ENCODE measurements around the gene MFSD2A. TPM values are rescaled to one million over a fixed set of nuclear protein-coding genes. Genes with fewer than 3 reads are reported as not detected.
"Not testable (repeated sequence)": the region's sequence is repeated elsewhere in the genome, so short reads cannot be mapped to it uniquely, and the experiment has no call there.

Gene MFSD2A
- total RNA-seq, 1 experiment from 2014 or later: 9.5 TPM

DNA sequence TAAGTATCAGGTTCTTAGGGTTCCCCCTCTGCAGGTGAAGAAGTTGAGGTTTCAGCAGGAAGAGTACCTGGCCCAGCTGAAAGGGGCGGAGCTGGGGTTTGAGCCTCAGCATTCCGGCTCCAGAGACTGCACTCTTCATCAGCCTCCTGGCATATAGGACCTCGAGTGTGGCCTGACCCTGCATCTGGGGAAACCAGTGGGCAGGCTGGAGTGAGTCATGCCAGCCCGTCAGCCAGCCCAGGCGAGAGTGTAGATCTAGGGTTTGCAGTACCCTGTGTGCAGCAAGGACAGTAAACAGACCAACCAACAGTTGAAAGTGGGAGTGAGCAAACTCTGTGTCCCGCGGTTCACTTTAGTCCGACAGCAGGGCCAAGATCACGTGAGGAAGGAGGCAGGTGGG is 14.1 kb downstream of the MFSD2A start:
- DNase-seq (ENCODE audit: low spot score): no peak

GRCh38 chr1:39969531-39970270 is 14.8 kb downstream of the MFSD2A start:
- DNase-seq (ENCODE audit: low spot score): no peak

- no peak for DNase-seq (ENCODE audit: low spot score)
These were observed 15.3 kb downstream of the MFSD2A start for GRCh38 chr1:39970274-39970673.

GRCh38 chr1:39971138-39971537 is 16.2 kb downstream of the MFSD2A start:
- DNase-seq (ENCODE audit: low spot score): no peak

DNA sequence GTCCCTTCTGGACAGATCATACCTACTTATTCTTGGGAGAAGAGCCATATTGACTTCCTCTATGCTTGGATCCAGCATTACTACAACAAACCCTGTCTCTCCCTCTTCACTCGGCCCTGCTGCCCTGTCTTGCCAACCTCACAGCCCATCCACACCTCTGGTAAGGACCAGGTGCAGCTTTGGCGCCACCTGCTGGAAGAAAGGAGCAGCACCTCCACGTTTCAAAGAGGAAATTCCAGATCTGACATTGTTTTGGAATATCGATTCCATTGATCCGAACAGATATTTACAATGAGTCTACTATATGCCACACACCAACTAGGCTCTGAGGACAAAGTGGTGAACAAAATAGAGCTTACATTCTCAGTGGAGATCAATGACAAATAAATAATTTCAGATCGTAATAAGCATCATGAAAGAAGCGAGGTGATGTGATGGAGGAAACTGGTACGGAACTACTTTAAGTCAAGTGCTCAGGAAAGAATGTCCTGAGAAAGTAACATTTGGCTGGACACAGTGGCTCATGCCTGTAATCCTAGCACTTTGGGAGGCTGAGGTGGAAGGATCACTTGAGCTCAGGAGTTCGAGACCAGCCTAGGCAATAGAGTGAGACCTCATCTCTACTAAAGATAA is 18.7 kb downstream of the MFSD2A start:
- peak; percentile 57 for DNase-seq (ENCODE audit: low spot score)

DNA sequence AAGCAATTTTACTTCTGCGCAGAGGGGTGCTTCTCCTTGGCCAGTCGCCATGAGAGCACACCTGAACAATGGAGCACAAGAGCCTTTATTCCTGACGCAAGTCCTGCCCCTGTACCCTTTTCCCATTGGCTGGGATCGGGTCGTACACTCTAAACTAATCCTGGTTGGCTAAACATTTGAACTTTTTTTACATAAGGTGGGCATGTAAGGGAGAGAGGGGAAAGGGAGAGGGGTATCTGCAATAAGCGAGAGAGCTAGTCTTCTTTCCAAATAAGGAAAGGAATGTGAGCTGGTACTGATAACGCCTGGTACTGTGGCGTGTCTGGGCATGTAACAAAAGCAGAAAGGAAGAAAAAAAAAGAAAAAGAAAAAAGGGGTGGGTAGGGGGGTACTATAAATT is 21.8 kb downstream of the MFSD2A start:
- no peak for DNase-seq (ENCODE audit: low spot score)

DNA sequence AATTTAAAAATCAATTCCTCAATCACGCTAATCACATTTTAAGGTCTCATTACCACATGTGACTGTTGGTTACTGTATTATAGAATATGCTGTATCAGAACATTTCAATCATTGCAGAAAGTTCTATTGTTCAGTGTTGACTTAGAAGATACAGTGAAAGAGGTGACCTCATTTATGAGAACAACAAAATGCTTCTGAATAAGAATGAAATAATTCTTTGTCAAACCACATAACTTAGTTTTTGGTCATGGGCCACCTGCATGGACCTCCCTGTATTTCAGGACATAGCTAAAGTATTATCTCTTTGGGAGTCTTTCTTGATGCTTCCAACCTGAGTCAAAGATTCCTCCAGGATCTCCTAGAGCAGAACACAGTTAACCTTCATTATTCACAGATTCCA is 22.3 kb downstream of the MFSD2A start:
- no peak for DNase-seq (ENCODE audit: low spot score)

GRCh38 chr1:39979654-39980053 is 24.7 kb downstream of the MFSD2A start:
- DNase-seq (ENCODE audit: low spot score): no peak

DNA sequence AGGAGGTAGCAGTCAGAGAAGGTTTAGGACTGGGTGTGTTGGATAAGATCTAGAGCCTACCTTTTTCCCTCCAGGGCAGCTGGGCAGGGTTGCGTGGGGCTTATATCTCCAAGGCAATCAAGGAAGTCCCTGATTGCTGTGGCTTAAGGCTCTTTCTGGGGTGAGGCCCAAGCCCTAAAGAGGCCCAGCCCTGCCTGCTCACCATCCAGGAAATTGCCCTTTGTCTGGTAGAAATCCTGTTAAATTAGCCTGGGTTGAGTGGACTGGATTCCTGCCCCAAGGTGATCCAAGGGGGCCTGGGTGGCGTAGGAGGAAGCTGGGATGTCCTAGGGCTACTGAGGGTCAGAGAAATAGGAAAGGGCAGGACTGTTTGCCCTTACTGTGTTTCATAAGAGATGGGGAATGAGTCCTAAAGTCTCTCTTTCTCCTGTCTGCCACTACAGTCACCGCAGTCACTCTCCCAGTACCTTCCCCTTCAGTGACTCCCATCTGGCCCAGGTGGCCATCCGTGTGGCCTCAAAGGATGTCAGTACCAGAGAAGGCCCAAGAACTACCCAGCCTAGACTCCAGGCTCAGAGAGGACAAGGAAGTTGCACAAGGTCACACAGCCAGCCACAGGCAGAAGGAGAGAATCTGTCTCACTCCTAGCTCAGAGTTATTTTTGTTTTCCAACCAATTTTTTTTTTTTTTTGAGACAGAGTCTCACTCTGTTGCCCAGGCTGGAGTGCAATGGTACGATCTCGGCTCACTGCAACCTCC is 25.8 kb downstream of the MFSD2A start:
- DNase-seq (ENCODE audit: low spot score): no peak

- DNase-seq (ENCODE audit: low spot score): no peak
These were observed 26.4 kb downstream of the MFSD2A start for GRCh38 chr1:39981385-39981784.

GRCh38 chr1:39981945-39982344 is 27.0 kb downstream of the MFSD2A start:
- peak; percentile 76 for DNase-seq (ENCODE audit: low spot score)

DNA sequence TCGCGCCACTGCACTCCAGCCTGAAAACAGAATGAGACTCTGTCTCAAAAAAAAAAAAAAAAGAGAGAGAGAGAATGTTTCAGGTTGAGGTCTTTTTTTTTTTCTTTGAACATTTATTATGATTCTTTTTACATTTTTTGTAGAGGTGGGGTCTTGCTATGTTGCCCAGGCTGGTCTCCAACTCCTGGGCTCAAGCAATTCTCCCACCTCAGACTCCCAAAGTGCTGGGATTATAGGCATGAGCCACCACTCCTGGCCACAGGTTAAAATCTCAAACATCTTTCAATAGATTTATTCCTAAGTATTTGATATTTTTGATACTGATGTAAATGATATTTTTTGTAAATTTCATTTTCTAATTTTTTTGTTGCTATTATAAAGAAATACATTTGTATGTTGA is 29.5 kb downstream of the MFSD2A start:
- DNase-seq (ENCODE audit: low spot score): not testable (repeated sequence)

DNA sequence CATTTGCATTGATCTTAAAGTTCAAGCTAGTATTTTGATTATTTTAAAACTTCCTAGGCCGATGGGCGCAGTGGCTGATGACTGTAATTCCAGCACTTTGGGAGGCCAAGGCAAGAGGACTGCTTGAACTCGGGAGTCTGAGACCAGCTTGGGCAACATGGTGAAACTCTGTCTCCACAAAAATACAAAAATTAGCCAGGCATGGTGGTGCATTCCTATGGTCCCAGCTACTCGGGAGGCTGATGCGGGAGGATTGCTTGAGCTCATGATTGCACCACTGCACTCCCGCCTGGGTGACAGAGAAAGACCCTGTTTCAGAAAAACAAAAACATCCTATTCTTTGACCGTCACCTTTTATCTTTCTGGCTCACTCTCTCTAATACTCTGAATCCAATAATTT is 30.0 kb downstream of the MFSD2A start:
- no peak for DNase-seq (ENCODE audit: low spot score)

- DNase-seq (ENCODE audit: low spot score): no peak
These were observed 32.9 kb downstream of the MFSD2A start for GRCh38 chr1:39987869-39988268.

DNA sequence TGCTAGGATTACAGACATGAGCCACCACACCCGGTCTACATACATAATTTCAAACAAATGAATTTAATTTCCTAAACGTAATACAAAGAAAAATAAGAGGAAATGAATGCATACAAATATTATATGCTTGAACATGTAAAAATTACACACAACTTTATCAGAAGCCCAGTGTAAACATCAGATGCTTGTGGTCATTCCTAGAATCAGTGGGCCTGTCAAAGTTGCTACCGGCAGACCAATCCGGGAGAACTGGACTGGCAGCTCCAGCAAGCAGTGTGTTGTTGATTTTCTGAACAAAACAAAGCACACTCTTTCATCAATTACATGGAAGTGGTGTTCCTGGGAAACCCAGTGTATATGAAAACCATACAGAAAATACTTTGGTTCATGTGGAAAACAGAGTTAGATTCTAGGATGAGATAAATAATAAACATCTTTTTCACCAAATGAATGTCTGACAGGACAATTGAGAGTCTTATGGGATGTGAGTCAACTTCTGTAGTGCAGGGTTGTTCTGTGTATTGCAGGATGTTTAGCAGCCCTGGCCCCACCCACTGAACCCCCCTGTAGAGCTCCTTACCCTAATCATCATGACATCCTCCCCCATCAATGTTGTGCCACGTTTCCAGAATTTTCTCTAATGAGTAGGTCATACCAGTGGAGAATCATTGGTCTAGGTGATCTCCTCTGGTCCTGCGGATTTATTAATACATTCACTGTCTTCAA is 33.8 kb downstream of the MFSD2A start:
- DNase-seq (ENCODE audit: low spot score): no peak

DNA sequence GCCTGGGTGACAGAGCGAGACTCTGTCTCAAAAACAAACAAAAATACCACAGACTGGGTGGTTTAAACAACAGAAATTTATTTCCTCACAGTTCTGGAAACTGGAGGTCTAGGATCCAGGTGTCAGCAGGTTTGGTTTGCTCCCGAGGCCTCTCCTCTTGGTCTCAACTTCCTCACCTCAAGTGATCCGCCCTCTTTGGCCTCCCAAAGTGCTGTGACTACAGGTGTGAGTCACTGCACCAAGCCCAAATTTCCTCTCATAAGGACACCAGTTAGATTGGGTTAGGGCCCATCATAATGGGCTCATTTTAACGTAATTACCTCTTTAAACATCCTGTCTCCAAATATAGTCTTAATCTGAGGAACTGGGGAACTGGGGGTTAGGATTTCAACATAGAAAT is 35.5 kb downstream of the MFSD2A start:
- DNase-seq (ENCODE audit: low spot score): no peak

DNA sequence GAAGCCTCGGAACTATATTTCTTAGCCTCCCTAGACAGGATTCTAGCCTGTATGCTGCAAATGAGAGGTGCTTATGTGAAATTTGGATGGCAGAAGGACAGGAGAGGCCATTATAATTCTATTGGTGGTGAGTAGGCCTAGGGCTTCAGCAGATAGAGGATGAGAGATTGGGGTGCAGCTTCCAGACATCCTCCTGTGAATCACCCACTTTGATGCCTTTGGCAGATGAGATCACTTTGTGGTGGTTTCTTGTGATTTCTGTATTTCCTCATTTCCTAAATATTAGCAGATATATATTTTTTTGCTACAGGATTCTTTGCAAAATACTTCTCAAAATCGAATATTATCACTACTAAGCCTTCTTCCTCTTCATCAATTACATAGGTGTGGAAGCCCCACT is 37.3 kb downstream of the MFSD2A start:
- no peak for DNase-seq (ENCODE audit: low spot score)

DNA sequence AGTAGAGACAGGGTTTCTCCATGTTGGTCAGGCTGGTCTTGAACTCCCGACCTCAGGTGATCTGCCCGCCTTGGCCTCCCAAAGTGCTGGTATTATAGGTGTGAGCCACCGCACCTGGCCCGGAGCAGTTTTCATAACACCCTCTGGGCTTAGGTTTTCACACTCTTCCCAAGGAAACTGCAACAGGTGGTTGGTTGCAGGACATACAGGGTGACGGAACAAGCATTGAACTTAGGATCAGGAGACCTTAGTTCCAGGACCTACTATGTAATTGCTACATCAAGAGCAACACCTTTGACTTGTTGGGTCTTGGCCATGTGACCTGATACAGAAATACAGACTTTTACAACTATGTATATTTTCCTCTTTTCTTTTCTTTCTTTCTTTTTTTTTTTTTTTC is 37.9 kb downstream of the MFSD2A start:
- DNase-seq (ENCODE audit: low spot score): no peak

DNA sequence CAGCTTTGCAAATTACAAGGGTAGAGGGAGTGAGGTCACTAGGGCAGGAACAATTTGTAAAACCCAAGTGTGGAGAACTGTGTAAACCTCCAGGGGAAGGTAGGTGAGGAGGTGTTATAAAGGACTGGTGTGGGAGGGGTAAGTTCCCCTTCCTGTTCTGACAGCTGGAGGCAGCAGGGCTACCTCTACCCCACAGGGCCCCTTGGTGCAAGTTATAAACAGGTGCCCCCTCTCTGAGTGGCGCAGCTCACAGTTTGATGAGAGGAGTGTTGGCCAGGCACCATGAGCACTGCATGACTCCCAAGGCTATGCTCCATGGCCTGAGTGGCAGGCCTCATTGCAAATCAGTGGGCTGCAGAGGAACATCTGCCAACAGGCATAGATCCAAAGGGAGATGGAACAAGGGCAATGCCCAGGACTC is 41.0 kb downstream of the MFSD2A start:
- no peak for DNase-seq (ENCODE audit: low spot score)

- no peak for DNase-seq (ENCODE audit: low spot score)
These were observed 41.6 kb downstream of the MFSD2A start for GRCh38 chr1:39996396-39997004.

DNA sequence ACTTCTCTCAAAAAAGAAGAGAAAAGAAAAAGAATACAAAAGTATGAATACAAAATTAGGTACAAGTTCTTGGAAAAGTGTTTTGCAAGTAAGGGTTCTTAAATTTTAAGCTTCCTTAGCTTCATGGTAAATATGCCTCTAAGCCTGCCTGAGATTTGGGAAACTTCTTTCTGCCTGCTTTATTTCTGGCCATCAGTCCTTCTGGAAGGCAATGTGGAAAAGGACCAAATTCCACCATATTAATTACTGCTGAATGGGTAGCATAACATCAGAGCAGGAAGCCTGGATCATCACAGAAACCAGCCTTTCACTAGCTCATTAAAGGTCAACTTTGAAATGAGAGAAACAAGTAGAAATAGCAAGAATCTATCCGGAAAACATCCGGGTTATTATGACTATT is 46.5 kb downstream of the MFSD2A start:
- DNase-seq (ENCODE audit: low spot score): no peak
